Tibial artery (tissue), 4 donors: Measurements from ENCODE around the gene CFI.

Source experiments
- DNase-seq, 2 donors: peaks; one replicate each; pipeline ENCODE4 v3.0.0-alpha.2; 2019
- H3K27ac ChIP-seq, 2 donors: fragments of 200-600 bp; sonication (generic) in 1 of 2; 1 replicate in 1 of 2; 2 replicates in 1 of 2; pipeline ENCODE4 v1.5.1; 2018 to 2019; ENCODE audit warnings: mild to moderate bottlenecking in 1 of 2
- H3K27me3 ChIP-seq, 2 donors: fragments of 200-600 bp; sonication (generic) in 1 of 2; one replicate each; pipeline versions ENCODE4 v1.5.1 to v1.6.0; 2016 to 2019
- H3K36me3 ChIP-seq, 3 donors: fragments of 200-600 bp; sonication (generic) in 2 of 3; one replicate each; pipeline ENCODE4 v1.5.1; 2016 to 2019; ENCODE audit warnings: mild to moderate bottlenecking in 2 of 3
- H3K4me1 ChIP-seq, 4 donors: fragments of 200-600 bp; sonication (generic) in 2 of 4; 1 replicate in 3 of 4; 2 replicates in 1 of 4; pipeline ENCODE4 v1.5.1; 2016 to 2019
- H3K4me3 ChIP-seq, 2 donors: fragments of 200-600 bp; sonication (generic) in 1 of 2; 1 replicate in 1 of 2; 2 replicates in 1 of 2; pipeline ENCODE4 v1.5.1; 2018 to 2019; ENCODE audit warnings: mild to moderate bottlenecking in 2 of 2
- H3K9me3 ChIP-seq, 3 donors: fragments of 200-600 bp; sonication (generic) in 1 of 3; one replicate each; pipeline ENCODE4 v1.5.1; 2016 to 2019
- CTCF ChIP-seq, 2 experiments: fragments of 200-600 bp in 1 of 2; fragments of 450-650 bp in 1 of 2; IDR thresholded peaks; one replicate each; pipeline ENCODE4 v1.5.1; 2017 to 2019; ENCODE audit warnings: antibody characterized with exemption in 2 of 2, mild to moderate bottlenecking in 1 of 2, moderate library complexity in 1 of 2
- intact Hi-C: fragments of 100-400 bp; cut with DNase I; formaldehyde crosslinking; loops from one replicate; pipeline ENCODE4 v1.15.0; 2023; ENCODE audit warnings: low total_unique reads

CFI gene

GRCh38 chr4:109836985-109837384 is 35.2 kb upstream of the CFI start:
- no peak for TF ChIP-seq CTCF (IDR thresholded peaks at IDR 0.05)
- no peaks in the 10 kb centered on the region for H3K4me1 ChIP-seq
- no peak overlapping the region for H3K27ac ChIP-seq
- no peak overlapping the region for H3K4me3 ChIP-seq
- peaks cover 0 to 7% (median 0%) of the 10 kb centered on the region in 3 donors for H3K36me3 ChIP-seq
- DNase-seq = no peak
- intact Hi-C loops = no loop called here
- no peaks in the 10 kb centered on the region for H3K9me3 ChIP-seq
- no peaks in the 10 kb centered on the region for H3K27me3 ChIP-seq

GRCh38 chr4:109833756-109834155 is 32.0 kb upstream of the CFI start:
- no peaks in the 10 kb centered on the region for H3K4me1 ChIP-seq

GRCh38 chr4:109827672-109828071 is 25.9 kb upstream of the CFI start, which contains the start of gene RRH:
TSS of gene RRH (plus strand) at chr4:109827972. CDS start at chr4:109828028, 56 bp downstream.
- H3K4me3 ChIP-seq = no peak within 1 kb of the TSS

More at GRCh38 chr4:109833756-109834155, 32.0 kb upstream of the CFI start:
- no peak for TF ChIP-seq CTCF (IDR thresholded peaks at IDR 0.05)
- DNase-seq = no peak
- Histone ChIP-seq H3K27ac (no peak overlapping the region), H3K4me3 (no peak overlapping the region), H3K36me3 (peaks cover 0 to 7% (median 5%) of the 10 kb centered on the region in 3 donors), H3K27me3 (no peaks in the 10 kb centered on the region), H3K9me3 (no peaks in the 10 kb centered on the region)
- intact Hi-C loops = no loop called here

GRCh38 chr4:109826719-109827118 is 24.9 kb upstream of the CFI start:
- intact Hi-C loops = no loop called here
- Histone ChIP-seq H3K36me3 (peaks cover 13 to 33% (median 31%) of the 10 kb centered on the region in 3 donors), H3K9me3 (no peaks in the 10 kb centered on the region), H3K4me1 (no peaks in the 10 kb centered on the region), H3K27ac (no peak overlapping the region), H3K4me3 (no peak overlapping the region), H3K27me3 (no peaks in the 10 kb centered on the region)
- DNase-seq = no peak
- TF ChIP-seq CTCF (IDR thresholded peaks at IDR 0.05) = peak; percentile 47 to 51

More at GRCh38 chr4:109827672-109828071, 25.9 kb upstream of the CFI start, which contains the start of gene RRH:
- Histone ChIP-seq H3K27ac (no peak within 1 kb of the TSS), H3K4me1 (no peaks in the 10 kb centered on the region), H3K36me3 (peaks cover 13 to 27% (median 26%) of the 10 kb centered on the region in 3 donors), H3K27me3 (no peaks in the 10 kb centered on the region), H3K9me3 (no peaks in the 10 kb centered on the region)
- DNase-seq = no peak
- no peak for TF ChIP-seq CTCF (IDR thresholded peaks at IDR 0.05)
- intact Hi-C loops = no loop called here

- no peak overlapping the region for H3K4me3 ChIP-seq
- intact Hi-C loops = no loop called here
- no peak for TF ChIP-seq CTCF (IDR thresholded peaks at IDR 0.05)
- peaks cover 13 to 42% (median 29%) of the 10 kb centered on the region in 3 donors for H3K36me3 ChIP-seq
- peaks cover 0 to 11% (median 10%) of the 10 kb centered on the region in 4 donors for H3K4me1 ChIP-seq
- no peak for DNase-seq
- no peak overlapping the region for H3K27ac ChIP-seq
- H3K27me3 ChIP-seq = no peaks in the 10 kb centered on the region
- H3K9me3 ChIP-seq = no peaks in the 10 kb centered on the region
Measured at GRCh38 chr4:109821185-109821584, 19.4 kb upstream of the CFI start.

- TF ChIP-seq CTCF (IDR thresholded peaks at IDR 0.05) = no peak
- H3K27ac ChIP-seq = no peak overlapping the region
- no peak for DNase-seq
- intact Hi-C loops = no loop called here
- no peak overlapping the region for H3K4me3 ChIP-seq
- H3K9me3 ChIP-seq = no peaks in the 10 kb centered on the region
- H3K4me1 ChIP-seq = peaks cover 0 to 14% (median 12%) of the 10 kb centered on the region in 4 donors
- no peaks in the 10 kb centered on the region for H3K27me3 ChIP-seq
- peaks cover 13 to 42% (median 29%) of the 10 kb centered on the region in 3 donors for H3K36me3 ChIP-seq
Measured at GRCh38 chr4:109820563-109820962, 18.8 kb upstream of the CFI start.
